ENCODE results near the gene FBXL19. TPM values are rescaled to one million over a fixed set of nuclear protein-coding genes. Genes with fewer than 3 reads are reported as not detected.

Gene FBXL19, protein sequence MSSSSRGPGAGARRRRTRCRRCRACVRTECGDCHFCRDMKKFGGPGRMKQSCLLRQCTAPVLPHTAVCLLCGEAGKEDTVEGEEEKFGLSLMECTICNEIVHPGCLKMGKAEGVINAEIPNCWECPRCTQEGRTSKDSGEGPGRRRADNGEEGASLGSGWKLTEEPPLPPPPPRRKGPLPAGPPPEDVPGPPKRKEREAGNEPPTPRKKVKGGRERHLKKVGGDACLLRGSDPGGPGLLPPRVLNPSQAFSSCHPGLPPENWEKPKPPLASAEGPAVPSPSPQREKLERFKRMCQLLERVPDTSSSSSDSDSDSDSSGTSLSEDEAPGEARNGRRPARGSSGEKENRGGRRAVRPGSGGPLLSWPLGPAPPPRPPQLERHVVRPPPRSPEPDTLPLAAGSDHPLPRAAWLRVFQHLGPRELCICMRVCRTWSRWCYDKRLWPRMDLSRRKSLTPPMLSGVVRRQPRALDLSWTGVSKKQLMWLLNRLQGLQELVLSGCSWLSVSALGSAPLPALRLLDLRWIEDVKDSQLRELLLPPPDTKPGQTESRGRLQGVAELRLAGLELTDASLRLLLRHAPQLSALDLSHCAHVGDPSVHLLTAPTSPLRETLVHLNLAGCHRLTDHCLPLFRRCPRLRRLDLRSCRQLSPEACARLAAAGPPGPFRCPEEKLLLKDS
- total RNA-seq = 14.5 TPM
- long read RNA-seq, partial matches to known transcripts = 0 of 2 reads
- long read RNA-seq, other reads (novel, unspliced or antisense) = 2 of 2 reads

DNA sequence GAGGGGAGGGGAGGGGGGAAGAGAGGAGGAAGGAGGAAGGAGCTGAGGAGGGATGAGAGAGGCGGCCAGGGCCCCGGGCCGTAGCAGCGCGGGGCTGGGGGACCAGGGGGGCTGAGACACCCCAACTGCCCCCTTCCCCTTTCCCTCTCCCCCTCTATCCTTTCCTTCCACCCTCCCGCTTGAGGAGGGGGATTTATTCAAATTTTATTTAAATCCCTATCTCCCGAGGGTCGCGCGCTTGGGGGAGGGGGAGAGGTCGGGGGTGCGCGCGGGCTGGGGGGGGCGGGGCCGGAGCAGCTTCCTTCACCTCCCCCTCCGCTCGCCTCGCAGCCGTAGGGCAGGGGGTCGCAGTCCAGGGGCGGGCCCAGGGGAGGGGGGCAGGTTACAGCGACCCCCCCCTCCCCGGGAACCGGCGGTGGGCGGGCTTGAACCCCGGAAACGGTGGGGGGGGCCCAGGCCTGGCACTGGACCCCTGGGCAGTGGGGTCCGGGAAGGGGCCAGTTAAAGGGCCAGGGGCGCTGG, at the start of gene FBXL19:
FBXL19 (plus strand) TSS at position 19 of the 522 bp plus-strand sequence. CDS start 2,183 bp downstream, outside the sequence.
- no peak for ATAC-seq
- intact Hi-C loops (cut with DNase I) = no loop called here
- no peaks in the 10 kb centered on the region for H3K9me3 ChIP-seq
- H3K4me3 ChIP-seq = peak within 1 kb of the TSS; percentile 61
- no peaks in the 10 kb centered on the region for H3K27me3 ChIP-seq (ENCODE audit: low read depth)
- no peaks in the 10 kb centered on the region for H3K36me3 ChIP-seq
- peaks cover 3% of the 10 kb centered on the region for H3K4me1 ChIP-seq
- TF ChIP-seq, protein P1, sequence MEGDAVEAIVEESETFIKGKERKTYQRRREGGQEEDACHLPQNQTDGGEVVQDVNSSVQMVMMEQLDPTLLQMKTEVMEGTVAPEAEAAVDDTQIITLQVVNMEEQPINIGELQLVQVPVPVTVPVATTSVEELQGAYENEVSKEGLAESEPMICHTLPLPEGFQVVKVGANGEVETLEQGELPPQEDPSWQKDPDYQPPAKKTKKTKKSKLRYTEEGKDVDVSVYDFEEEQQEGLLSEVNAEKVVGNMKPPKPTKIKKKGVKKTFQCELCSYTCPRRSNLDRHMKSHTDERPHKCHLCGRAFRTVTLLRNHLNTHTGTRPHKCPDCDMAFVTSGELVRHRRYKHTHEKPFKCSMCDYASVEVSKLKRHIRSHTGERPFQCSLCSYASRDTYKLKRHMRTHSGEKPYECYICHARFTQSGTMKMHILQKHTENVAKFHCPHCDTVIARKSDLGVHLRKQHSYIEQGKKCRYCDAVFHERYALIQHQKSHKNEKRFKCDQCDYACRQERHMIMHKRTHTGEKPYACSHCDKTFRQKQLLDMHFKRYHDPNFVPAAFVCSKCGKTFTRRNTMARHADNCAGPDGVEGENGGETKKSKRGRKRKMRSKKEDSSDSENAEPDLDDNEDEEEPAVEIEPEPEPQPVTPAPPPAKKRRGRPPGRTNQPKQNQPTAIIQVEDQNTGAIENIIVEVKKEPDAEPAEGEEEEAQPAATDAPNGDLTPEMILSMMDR (IDR thresholded peaks at IDR 0.05) = no peak
- DNase-seq = peak; percentile 62
- peak within 1 kb of the TSS; percentile 92 for H3K27ac ChIP-seq

DNA sequence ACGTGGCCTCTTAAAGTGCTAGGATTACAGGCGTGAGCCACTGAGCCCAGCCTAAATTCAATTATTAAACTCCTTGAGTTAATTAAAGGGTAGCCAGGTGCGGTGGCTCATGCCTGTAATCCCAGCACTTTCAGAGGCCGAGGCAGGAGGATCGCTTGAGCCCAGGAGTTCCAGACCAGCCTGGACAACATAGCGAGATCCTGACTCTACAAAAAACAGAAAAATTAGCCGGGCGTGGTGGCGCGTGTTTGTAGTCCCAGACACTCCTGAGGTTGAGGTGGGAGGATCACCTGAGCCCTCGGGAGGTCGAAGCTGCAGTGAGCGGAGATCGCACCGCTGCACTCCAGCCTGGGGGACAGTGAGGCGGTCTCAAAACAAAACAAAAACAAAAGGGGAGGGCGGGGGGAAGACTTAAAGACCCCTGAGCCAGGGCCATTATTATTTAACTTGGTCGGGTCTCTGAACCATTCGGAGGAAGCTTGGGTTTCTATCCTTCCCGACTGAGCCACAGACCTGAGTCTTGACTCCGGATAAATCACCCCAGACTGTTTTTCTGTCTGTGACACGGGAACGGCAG, 49.0 kb upstream of the FBXL19 start:
- H3K4me3 ChIP-seq = peak overlapping the region; percentile 83
- no peaks in the 10 kb centered on the region for H3K27me3 ChIP-seq (ENCODE audit: low read depth)
- no peaks in the 10 kb centered on the region for H3K9me3 ChIP-seq
- H3K4me1 ChIP-seq = peaks cover 22% of the 10 kb centered on the region
- ATAC-seq (peak in 1 of 2 donors; percentile 3), DNase-seq (no peak)
- intact Hi-C loops (cut with DNase I) = no loop called here
- H3K27ac ChIP-seq = peak overlapping the region; percentile 95
- TF ChIP-seq, protein P1 (IDR thresholded peaks at IDR 0.05) = no peak
- H3K36me3 ChIP-seq = peaks cover 15% of the 10 kb centered on the region

DNA sequence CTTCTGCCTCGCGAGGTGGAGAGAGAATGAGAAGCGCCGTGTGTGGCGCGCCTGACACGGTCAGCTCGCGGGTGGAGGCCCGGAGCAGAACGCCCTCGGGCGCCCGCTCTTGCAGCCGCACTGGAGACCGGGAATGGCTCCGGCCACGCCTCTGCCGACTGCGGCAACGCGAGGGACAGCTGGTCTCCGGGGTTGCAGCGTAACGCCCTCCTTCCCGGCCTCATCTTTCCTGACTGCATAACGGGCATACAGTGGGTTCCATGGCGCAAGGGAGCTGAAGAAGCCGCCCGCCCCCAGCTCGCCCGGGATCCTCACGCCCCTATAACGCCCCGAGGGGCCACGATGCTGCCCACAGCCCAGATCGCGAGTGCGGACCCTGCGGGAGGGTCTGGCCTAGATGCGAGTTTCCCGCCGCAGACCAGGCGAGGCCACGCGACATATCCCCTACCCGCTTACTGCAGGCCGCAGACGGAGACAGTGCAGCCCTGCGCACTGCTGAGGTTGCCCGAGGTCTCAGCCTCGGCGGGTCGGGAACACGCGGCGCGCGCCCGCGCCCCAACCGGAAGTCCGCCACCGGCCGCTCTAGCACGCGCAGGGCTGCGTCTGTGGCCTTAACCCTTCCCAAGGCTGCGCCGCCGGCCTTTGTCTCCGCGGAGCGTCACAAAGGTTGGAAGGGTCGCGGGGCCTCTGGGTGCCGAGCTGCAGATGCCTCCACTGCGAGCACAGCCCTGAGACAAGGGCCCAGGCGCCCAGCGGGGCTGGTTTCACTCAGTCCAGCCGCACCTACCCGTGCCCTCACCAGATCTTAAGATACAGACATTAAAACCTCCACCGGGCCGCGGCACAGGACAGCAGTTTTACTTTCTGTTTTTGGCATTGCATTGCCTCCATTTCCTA, 48.3 kb upstream of the FBXL19 start:
- H3K9me3 ChIP-seq = no peaks in the 10 kb centered on the region
- DNase-seq (peak; percentile 96), ATAC-seq (peak; percentile 99)
- H3K27me3 ChIP-seq (ENCODE audit: low read depth) = no peaks in the 10 kb centered on the region
- TF ChIP-seq, protein P1 (IDR thresholded peaks at IDR 0.05) = no peak
- peak overlapping the region; percentile 95 for H3K27ac ChIP-seq
- H3K4me3 ChIP-seq = peak overlapping the region; percentile 83
- intact Hi-C loops (cut with DNase I) = no loop called here
- H3K4me1 ChIP-seq = peaks cover 22% of the 10 kb centered on the region
- peaks cover 18% of the 10 kb centered on the region for H3K36me3 ChIP-seq

DNA sequence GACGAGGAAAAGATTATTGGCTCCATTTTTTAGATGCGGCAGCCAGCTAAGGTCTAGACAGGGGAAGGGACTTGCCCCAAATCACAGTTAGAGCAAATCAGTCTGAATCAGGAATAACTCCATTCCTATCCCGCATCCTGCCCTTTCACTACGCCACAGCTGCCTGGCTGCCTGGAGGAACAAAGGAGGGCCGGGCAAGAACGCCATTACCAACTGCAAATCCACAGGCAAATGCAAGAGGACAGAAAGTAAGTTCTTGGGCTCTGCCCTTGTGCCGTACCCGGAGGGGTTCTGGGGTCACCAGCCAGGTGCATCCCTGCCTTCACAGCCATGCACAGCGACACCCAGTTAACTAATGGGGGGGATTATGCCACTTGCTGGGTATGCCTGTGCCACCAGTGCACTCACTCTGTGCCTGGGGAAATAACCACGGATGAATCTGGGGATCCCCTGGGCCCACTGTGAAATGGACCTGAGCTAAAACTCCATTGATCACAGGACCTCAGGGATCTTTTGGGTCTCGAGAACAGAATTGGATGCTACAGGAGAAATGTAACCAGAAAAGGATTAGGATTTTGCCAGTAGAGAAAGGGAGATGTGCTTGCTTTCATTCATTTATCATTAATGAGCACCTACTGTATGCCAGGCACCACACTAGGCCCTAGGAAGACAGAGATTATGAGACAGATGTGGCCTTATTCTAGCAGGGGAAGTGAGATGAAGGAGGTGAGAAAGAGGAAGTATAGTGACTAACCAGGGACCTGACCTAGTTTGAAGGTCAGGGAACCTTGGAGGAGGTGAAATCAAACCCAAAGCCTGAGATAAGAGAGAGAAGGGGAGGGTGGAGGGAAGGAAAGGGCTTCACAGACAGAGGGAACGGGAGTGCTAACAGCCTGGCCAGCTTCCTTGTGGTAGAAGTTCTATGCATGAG, 47.2 kb upstream of the FBXL19 start:
- intact Hi-C loops (cut with DNase I) = no loop called here

More for the DNA sequence above, 47.2 kb upstream of the FBXL19 start:
- Histone ChIP-seq H3K4me3 (peak overlapping the region; percentile 83), H3K27me3 (ENCODE audit: low read depth) (no peaks in the 10 kb centered on the region), H3K4me1 (peaks cover 22% of the 10 kb centered on the region), H3K36me3 (peaks cover 25% of the 10 kb centered on the region), H3K27ac (peak overlapping the region; percentile 95), H3K9me3 (no peaks in the 10 kb centered on the region)
- DNase-seq = no peak
- TF ChIP-seq, protein P1 (IDR thresholded peaks at IDR 0.05) = no peak
- no peak for ATAC-seq
